Stimulated activated CD4-positive, alpha-beta T cell treated with anti-CD3 and anti-CD28 coated beads, Interleukin-15, amount 100 ng/mL, for 24 hours (primary cell): ENCODE results near the gene UQCC5.
A peak's percentile ranks its signal among the peaks of the same experiment; 100 is the strongest.
"Not testable (repeated sequence)": the region's sequence is repeated elsewhere in the genome, so short reads cannot be mapped to it uniquely, and the experiment has no call there.

ENCODE experiments used
- DNase-seq: peaks from one replicate; pipeline ENCODE4 v3.0.0-alpha.2; 2020

Gene UQCC5

DNA sequence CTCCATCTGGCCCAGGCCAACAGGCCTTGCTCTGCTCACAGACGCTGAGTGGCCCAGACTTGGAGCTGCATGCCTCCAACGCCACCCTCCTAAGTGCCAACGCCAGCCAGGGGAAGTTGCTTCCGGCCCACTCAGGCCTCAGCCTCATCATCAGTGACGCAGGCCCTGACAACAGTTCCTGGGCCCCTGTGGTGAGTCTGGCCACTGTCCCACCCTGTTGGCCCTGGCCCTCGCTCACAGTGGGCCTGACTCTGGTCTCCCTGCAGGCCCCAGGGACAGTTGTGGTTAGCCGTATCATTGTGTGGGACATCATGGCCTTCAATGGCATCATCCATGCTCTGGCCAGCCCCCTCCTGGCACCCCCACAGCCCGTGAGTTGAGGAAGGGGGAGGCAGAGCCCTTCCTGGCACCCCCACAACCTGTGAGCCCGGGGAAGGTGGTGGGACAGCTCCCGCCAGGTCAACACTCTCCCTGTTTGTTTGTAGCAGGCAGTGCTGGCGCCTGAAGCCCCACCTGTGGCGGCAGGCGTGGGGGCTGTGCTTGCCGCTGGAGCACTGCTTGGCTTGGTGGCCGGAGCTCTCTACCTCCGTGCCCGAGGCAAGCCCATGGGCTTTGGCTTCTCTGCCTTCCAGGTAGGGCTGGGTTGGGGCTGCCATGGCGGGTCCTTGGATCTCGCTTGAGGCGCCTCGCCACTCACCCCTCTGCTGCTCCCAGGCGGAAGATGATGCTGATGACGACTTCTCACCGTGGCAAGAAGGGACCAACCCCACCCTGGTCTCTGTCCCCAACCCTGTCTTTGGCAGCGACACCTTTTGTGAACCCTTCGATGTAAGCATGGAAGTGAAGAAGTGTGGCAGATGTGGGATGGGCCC is 12.8 kb upstream of the UQCC5 start:
- DNase-seq, result no peak

DNA sequence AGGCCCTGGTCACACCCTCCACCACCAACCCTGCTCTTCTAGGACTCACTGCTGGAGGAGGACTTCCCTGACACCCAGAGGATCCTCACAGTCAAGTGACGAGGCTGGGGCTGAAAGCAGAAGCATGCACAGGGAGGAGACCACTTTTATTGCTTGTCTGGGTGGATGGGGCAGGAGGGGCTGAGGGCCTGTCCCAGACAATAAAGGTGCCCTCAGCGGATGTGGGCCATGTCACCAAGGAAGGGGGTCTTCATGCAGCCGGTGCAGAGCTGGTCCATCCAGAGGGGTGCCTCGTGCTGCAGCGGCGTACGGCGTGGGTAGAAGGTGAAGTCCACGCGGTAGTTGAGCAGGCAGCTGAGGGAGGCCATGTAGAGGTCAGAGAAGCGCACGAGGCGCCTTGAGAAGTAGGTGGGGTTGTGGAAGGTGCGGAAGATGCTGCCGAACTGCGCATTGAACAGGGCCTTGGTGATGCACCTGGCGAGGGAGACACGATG is 12.1 kb upstream of the UQCC5 start:
- no peak for DNase-seq

DNA sequence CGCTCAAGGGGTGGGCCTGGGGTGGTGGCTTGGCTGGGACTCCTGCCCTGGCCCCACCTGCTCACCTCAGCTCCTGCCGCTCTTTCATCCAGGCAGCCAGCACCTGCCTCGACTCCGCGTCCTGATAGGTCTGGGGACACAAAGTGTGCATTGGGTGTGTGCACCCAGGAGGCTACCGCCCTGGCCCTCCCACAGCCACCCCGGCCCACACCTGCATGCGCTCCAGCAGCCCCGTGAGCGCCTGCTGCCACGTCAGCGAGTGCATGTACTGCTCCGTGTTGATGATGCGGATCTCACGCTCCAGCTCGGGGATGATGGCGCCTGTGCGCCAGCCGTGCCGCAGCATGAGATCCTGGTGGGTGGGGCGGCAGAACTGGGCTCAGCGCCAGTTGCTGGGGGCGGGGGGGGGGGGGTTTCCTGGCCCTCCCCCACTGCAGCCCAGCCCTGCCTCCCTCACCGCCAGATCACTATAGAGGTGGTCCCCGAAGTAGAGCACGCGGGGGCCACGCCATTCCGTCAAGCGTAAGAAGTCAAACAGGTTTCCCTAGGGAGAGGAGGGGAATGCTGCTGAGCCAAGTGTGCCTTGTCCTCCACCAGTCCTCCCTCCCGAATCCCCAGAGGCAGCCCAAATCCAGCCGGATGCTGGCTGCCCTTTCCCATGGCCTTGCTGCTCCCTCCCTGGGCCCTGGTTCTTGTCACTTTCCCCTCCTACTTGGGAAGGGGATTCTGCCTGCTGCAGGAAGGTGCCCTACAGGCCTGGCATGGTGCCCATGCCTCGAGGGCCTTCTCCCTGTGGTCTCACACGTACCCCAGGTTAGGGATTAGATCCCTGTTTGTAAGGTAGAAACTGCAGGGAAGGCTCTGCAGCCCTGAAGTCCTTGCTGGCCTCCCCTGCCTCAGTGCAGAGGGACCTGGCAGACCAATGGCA is 11.4 kb upstream of the UQCC5 start:
- no peak for DNase-seq

DNA sequence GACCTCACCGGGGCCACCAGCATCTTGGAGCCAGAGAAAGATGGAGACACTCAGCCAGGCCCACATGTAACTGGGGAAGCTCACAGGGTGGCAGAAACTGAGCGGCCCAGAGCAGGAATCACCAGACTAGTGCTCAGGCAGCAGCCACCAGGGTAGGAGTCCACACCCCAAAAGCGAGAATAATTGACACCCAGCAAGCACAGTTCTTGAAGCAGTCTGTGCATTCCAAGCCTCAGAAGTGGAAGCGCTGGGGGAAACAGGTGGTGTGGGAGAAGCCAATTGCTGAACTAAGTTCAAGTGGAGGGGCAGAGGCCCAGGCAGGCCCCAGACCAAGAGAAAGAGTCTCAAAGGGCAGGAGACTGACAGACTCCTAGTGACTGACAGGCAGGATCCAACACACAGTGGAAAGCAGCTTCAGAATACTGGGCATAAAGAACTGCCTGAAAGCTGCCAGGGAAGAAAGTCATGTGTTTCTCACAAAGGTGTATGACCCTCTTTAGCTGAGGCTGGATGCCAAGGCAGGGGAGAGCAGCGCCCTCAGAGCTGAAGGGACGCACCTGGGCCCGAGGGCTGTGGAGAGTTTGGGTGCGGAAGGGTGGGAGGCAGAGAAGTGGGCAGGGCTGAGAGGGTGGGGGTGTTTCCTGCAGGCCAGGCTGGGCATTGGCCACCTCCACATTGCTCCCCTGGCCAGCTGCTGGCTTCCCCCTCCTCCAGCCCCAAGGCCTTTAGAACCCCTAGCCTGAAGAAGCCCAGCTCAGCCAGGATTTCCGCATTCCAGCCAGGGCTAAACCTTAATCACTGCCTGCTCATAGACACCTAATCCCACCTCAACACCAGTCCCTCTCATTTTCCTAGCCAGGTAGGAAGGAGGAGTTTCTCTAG is 10.5 kb upstream of the UQCC5 start:
- no peak for DNase-seq

DNA sequence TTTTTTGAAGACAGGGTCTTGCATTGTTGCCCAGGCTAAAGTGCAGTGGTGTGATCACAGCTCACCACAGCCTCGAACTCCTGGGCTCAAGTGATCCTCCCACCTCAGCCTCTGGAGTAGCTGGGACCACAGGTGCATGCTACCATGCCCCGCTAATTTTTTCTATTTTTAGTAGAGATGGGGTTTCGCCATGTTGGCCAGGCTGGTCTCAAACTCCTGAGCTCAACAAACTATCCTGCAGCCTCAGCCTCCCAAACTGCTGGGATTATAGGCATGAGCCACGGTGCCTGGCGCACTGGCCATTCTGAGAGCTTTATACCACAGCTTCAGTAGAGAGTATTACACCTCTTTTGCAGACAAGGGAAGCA is 9.8 kb upstream of the UQCC5 start:
- not testable (repeated sequence) for DNase-seq

DNA sequence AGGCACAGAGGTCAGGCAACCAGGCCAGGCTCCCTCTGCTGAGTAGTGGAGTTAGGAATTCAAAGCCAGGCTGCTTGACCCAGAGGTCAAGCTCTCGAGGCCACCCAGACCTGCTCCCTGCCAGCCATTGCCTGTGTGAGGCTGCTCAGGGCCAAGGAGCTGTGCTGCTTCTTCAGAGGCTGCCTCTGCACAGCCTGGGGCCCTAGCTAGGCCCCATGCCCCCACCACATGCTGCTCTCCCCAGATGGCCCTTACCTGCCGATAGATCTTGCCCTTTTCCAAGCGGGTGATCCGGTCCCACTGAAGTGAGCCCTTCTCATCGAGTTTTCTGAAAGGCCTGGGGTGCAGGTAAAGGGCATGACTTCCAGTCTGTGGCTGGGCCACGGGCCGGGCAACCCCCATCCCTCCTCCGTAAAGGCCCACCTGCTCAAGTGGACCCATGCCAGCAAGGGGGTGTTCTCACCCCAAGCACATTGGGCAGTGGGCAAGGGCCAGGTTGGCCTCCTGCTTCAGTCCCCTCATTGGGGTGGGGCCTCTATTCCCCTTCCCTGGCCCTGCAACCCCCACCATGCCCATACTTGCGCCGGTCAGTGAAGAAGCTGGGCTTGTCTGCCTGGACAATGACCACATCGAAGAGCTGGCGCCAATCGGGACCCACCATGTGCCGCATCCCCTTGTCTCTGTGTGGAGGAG is 9.2 kb upstream of the UQCC5 start:
- DNase-seq, result no peak

DNA sequence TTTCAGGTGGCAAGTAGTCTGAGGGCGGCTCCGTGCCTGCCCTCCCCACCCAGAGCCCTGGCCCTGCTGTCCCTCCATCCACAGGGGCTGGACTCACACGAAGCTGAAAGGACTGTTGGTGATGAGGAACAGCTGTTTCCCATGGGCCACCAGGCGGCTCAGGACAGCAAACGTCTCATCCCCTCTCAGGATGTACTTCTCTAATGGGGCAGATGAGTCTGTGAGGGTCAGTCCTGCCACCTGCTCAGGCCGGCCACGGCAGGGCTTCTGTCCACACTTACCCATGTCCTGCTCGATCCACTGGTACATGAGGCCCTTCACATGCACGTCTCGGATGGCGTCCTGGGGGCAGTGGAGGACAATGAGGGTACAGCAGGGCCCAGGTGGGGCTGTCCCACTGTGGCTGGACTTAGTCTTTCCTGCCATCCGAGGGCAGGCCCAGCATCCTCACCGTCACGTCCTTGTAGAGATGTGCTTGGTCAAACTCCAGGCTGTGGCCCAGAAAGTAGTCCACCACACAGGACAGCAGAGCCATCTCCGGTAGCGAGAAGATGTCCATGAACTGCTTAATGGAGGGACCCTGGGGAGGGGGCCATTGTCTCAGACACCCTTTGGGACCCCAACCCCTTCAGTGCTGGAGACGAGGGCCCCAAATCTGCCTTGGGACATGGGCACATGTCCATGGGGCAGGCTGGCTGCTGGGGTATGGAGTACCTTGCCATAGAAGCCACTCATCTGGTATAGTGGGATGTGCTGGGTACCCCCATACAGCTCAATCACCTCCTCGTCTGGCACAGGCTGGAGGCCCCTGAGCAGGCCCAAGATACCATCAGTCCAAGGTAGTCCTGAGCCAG is 8.4 kb upstream of the UQCC5 start:
- DNase-seq, result no peak

DNA sequence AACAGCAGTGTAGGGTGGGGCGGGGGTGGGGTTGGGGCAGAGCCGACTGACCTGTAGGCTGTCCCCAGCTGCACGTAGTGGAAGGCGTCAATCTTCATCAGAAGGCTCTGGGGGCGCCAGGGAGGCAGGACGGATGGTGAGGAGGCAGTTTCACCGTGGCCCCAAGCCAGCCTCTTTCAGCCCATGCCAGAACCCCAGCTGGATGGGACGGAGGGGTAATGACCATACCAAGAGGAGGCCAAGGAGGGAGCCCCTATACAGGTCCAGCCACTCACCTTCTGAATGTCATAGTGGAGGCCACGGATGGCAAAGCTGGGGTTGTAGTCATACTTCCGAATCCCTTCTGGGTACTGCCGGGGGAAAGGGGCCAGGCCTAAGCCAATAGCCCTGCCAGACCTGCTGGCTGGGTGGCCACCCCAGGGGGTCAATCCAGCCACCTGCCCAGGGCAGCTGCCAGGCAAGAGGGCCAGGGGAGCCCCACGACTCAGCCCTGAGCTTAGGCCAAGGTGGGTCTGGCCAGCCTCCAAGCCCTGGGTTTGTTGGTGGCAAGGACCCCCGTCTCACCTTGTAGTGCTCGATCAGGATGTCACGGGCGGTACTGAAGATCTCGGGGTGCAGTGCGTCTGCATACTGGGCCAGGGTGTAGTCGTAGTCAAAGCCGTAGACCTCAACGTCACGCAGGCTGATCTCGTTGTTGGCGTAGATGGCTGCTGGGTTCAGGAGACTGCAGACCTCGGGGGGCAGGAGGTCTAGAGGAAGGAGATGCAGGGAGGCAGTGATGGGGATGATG is 7.6 kb upstream of the UQCC5 start:
- DNase-seq, result no peak

DNA sequence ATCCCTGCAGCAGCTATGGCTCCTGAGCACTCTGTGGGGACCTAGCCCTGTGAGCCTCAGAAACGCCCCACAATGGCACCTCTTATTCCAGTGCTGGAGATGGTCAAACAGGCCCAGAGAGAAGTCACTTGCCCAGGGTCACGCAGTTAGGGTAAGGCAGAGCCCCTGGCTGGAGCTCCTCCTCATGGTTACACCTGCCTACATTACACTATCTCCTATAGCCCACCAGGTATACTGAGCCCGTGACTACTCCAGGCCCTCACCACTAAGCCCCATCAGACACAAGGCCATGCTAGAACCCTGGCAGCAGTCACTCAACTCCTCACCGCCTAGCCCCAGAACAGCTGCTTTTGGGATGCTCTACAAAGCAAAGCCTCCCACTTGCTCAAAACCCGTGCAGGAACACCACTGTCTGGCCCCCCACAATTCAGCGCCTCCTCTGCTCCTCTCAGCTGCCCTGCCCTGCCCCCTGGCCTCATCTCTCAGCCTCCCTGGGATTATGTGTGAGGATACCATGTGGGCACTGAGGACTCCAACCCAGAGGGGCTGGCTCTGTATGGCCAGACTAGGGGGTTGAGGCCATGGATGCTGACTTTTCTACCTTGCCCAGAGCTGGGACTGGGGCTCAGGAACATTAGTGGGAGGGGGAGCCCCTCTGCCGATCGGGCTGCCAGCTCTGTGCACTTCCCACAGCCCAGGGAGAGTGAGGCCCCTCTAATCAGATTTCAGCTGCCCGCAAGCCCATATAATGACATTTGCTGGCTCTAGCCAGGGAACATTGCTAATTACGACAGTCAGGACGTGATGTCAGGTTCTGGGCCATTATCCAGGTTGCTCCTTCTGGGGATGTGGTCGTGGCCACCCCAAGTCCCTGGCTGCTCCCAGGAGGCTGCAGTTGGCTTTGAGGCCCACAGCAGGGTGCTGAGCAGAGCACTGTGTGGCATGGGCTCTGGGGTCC is 6.8 kb upstream of the UQCC5 start:
- no peak for DNase-seq

DNA sequence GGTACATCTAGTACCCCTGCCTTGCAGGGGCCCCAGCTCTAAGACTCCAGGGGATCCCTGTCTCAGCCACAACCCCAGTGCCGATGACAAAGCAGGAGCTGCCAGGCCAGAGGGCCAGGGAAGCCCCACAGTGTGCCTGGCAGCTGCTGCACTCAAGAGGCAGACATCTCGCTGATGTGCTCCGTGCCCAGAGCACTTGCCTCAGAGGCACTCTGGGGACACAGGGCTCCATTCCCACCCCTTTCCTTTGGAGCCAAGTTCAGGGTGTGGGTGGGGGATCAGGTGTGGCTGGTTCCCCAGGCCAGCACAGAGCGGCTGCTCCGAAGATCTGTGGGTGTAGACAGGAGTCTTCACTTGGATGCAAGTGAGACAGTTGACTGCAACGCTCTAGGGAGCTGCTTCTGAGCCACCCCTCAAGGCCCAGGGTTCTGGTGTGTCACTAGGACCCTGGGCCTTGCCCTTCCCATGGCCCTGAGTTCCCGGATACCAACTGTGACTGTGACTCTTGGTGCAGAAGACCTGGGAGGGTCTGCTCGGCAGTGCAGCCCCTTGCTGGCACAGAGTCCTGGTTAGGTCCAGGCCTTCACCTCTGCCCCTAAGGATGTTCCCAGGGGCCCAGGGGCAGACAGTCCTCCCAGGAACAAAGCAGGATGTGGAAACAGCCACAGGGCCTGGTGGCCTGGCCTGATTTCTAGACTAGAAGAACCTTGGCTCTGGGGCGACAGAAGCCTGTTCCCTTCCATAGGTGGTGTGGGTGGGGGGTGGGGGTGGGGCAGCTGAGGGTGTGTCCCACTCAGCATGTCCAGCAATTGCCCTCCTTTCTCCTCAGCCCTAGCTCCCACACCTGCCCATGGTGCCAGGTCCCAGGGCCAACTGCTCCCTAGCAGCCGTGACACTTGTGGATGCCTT is 5.2 kb upstream of the UQCC5 start:
- DNase-seq, result no peak

DNA sequence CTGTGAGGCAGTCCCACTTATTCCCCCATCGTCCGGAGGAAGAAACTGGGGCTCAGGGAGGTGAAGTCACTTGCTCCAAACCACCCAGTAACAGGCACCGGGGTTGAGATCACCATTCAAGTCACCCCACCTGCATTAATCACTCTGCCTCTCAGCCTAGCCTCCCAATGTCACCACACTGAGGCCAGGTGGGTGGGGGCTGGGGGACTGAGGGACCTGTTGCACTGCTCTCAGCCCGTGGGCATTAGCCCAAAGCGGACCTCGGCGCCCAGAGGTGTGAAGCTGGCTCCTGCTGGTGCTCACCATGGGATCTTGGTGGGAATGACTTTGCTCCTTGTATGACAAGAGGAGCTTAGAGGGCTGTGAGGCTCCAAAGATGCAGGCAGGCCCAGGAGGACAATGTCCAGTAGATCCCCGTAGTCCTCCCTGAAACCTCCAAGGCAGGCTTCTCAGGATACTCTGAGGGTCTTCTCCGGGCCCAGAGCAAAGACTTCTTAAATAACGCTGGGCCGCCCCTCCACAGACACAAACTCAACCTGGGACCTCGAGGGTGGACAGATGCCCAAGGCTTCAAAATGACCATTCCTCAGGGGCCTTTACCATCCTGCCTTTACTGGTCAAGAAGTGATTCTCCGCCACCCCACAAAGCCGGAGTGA is 4.4 kb upstream of the UQCC5 start:
- no peak for DNase-seq

DNA sequence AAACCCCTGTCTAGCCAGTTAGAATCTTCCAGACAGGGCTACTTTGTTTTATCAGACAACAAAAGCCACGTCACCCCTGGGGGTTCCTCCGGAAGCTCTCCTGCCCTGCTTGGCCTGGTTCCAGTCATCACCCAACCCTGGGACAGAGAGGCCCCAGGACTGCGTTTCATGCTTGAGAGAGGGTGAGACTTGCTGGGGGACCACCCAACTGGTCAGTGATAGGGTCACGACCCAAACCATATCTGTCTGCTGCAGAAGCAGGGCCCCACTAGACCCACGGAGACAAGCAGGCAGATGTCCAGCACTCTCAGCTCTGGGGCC is 3.9 kb upstream of the UQCC5 start:
- DNase-seq, result peak; percentile 32

DNA sequence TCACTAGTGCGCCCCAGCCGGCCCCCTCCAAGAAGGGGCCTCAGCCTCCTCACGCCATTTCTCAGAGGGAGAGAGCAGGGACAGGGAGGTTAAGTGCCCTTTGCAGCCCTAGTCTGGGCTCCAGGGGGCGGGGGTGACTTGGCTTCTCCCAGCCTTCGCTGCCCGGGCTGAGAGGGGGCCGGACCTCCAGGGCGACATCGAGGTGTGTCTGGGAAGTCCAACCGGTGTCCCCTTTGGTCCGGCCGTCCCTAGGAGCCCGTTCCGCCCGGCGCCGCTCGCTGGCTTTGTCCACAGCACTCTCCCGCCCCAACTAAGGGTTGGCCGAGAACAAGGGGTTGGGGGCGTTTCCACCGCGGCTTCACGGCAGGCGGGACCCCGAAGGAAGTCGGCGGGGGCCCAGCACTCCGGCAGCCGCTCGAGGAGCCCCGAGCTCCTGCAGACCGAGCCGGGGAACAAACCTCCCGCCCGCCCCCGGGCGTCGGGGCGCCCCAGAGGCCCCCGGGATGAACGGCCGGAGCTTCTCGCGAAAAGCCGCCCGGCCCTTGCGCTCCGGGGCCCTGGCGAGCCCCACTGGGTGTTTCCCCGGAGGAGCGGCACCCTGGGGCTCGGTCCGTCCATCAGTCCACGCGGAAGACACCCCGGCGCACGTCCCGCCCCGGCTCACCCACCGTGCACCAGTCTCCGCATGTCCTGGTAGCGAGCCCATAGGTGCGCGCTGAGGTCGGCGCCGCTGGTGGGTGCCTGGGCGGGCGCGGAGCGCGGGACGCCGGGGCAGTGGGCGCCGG is 3.4 kb upstream of the UQCC5 start:
- DNase-seq, result peak; percentile 50

DNA sequence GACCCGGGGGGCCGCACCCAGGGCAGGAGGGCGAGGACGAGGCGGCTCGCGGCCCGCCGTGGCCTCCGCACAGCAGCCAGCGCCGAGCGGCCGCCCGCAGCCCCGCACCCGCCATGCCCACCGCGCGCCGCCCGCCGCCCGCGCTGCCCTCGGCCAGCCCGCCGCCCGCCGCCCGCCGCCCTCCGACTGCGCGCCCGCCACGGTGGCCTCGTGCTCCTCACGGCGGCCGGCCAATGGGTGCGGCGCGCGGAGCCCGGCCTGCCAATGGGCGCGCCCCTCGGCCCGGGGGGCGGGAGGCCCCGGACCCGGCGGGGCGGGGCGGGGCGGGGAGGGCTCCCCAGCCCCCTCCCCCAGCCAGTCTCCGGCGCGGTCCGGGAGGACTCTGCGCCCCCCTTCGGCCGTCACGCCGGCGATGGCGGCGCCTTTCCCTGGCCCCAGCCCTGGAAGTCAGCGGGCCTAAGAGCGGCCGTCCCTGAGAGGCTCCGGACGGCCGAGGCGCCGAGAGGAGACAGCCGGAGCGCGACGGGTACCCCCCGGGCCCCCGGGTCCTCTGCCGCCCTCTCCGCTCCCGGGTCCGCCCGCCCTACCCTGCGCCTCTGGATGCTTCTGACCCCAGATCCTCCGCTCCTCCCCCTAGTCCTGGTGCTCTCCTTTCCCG is 2.7 kb upstream of the UQCC5 start, which contains the start of gene NT5DC2:
TSS of gene NT5DC2 (minus strand) at position 235 of the 658 bp plus-strand sequence. CDS start at position 115, 120 bp downstream.
- peak; percentile 81 for DNase-seq

DNA sequence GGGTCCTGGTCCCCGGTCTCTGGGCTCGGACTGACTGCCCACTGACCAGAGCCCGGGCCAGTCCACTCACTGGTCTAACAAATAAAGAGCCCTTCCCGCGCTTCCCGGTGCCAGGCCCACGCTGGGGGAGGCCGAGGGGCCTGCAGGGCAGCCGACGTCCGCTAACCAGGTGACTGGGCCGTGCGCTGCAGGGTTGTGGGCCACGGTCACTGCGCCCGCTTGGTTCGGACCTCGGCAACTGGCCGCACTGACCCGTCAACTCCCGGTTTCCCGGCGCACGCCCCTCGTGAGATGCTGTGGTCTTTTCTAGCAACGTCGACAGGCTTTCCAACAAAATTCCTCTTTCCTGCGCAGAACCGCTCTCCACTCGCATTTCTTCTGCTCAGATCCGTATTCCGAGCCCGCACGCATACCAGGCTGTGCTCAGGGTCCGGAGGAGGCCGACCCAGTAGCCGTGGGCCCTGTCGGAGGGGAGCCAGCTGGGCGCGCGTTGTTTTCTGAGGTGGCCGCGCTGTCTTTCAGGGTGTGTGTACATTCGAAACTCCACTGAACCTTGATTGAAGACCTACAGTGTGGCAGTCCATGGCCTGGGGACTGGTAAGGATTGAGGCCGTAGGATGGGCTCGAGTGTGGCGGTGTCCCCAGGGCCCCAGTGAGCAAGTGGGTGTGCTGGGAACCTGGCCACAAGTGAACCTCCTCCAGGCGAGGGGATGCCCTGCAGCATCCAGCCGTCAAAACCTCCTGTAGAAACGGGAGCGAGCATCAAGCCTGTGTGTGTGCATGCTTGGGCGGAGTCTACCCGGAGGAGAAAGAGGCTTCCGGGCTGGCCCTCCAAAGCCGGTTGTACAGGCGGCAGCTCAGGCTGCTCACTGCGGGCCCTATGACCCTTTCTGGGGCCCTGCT is 1.9 kb upstream of the UQCC5 start:
- DNase-seq, result peak; percentile 4
